MM.1S (cell line): ENCODE results near the gene MBOAT2.
"Not testable (repeated sequence)": the region's sequence is repeated elsewhere in the genome, so short reads cannot be mapped to it uniquely, and the experiment has no call there.

ENCODE experiments used
- EZH2 ChIP-seq: fragments of 300-600 bp; sonication (generic); optimal IDR thresholded peaks from 2 replicates; pipeline ENCODE3; 2017; ENCODE audit warnings: low read depth, mild to moderate bottlenecking, antibody characterized with exemption, low read length, mixed read lengths
- TF ChIP-seq, protein P1 (sequence below): fragments of 300-600 bp; sonication (generic); IDR thresholded peaks from 2 replicates; pipeline ENCODE4 v1.5.1; 2016; ENCODE audit warnings: antibody characterized with exemption, low read length, mixed read lengths

DNA sequence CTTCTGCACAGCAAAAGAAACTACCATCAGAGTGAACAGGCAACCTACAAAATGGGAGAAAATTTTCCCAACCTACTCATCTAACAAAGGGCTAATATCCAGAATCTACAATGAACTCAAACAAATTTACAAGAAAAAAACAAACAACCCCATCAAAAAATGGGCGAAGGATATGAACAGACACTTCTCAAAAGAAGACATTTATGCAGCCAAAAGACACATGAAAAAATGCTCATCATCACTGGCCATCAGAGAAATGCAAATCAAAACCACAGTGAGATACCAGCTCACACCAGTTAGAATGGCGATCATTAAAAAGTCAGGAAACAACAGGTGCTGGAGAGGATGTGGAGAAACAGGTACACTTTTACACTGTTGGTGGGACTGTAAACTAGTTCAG, 40.0 kb upstream of the MBOAT2 start:
- not testable (repeated sequence) for TF ChIP-seq EZH2
- TF ChIP-seq, protein P1, sequence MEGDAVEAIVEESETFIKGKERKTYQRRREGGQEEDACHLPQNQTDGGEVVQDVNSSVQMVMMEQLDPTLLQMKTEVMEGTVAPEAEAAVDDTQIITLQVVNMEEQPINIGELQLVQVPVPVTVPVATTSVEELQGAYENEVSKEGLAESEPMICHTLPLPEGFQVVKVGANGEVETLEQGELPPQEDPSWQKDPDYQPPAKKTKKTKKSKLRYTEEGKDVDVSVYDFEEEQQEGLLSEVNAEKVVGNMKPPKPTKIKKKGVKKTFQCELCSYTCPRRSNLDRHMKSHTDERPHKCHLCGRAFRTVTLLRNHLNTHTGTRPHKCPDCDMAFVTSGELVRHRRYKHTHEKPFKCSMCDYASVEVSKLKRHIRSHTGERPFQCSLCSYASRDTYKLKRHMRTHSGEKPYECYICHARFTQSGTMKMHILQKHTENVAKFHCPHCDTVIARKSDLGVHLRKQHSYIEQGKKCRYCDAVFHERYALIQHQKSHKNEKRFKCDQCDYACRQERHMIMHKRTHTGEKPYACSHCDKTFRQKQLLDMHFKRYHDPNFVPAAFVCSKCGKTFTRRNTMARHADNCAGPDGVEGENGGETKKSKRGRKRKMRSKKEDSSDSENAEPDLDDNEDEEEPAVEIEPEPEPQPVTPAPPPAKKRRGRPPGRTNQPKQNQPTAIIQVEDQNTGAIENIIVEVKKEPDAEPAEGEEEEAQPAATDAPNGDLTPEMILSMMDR = not testable (repeated sequence)
